Esophagus squamous epithelium (tissue), 4 donors: Measurements from ENCODE around the gene CADM2.
A peak's percentile ranks its signal among the peaks of the same experiment; 100 is the strongest.

Experiments
- CTCF ChIP-seq, 6 experiments: fragments of 450-650 bp in 4 of 6; fragments of 200-600 bp in 2 of 6; sonication (generic) in 2 of 6; IDR thresholded peaks; one replicate each; pipeline ENCODE4 v1.5.1; 2016 to 2019; ENCODE audit warnings: antibody characterized with exemption in 6 of 6, mild to moderate bottlenecking in 4 of 6, moderate library complexity in 4 of 6
- POLR2A ChIP-seq, 4 donors: fragments of 450-650 bp; IDR thresholded peaks; one replicate each; pipeline ENCODE4 v1.6.1; 2017; ENCODE audit warnings: antibody characterized with exemption in 4 of 4, mild to moderate bottlenecking in 4 of 4, moderate library complexity in 3 of 4

GRCh38 chr3:85360742-85361387 is 402.1 kb downstream of the CADM2 start:
- TF ChIP-seq CTCF (IDR thresholded peaks at IDR 0.05) (peak in 4 of 6 experiments; percentile 38 to 56 (median 43)), POLR2A (IDR thresholded peaks at IDR 0.05) (no peak)
